HEK293 (cell line): ENCODE measurements around the gene IGSF3.

Source experiments
- CTCF ChIA-PET: fragments of 350-600 bp; formaldehyde crosslinking; extraction: SDS; loops from one replicate; lab custom pipeline; 2021; ENCODE audit warnings: antibody characterized with exemption; lab: Yijun Ruan, JAX
- POLR2A ChIA-PET: fragments of 300-600 bp; formaldehyde crosslinking; extraction: SDS; loops from one replicate; lab custom pipeline; 2020; ENCODE audit warnings: antibody characterized with exemption, inconsistent platforms; lab: Yijun Ruan, JAX
- H3K27ac ChIP-seq: fragments of 200-500 bp; sonication (Bioruptor generic); 2 replicates; pipeline ENCODE4 v1.5.1; 2014; ENCODE audit warnings: low read depth, low read length, control low read depth, inconsistent platforms; ENCODE audit errors: extremely low read depth
- H3K36me3 ChIP-seq, 2 experiments: fragments of 200-500 bp in 1 of 2; sonication (Bioruptor generic) in 1 of 2; 1 replicate in 1 of 2; 2 replicates in 1 of 2; pipeline ENCODE4 v1.5.1; 2014 to 2017; ENCODE audit warnings: inconsistent platforms in 2 of 2, low read length in 2 of 2; ENCODE audit not compliant: control insufficient read depth in 2 of 2, insufficient read depth in 1 of 2
- H3K4me1 ChIP-seq: fragments of 200-500 bp; sonication (Bioruptor generic); 2 replicates; pipeline ENCODE4 v1.5.1; 2014; ENCODE audit warnings: mild to moderate bottlenecking, low read length, inconsistent platforms; ENCODE audit not compliant: control insufficient read depth, insufficient read depth
- H3K4me3 ChIP-seq: 2 replicates; pipeline ENCODE4 v1.5.1; 2011; ENCODE audit warnings: low read depth, mild to moderate bottlenecking, control low read depth, low read length, moderate library complexity
- H3K9me3 ChIP-seq: fragments of 200-500 bp; sonication (Bioruptor generic); 2 replicates; pipeline ENCODE4 v1.5.1; 2014; ENCODE audit warnings: low read depth, low read length, inconsistent platforms; ENCODE audit not compliant: control insufficient read depth, insufficient read depth
- KLF10 ChIP-seq: fragments of 450-650 bp; IDR thresholded peaks from 2 replicates; pipeline ENCODE4 v1.5.1; 2018; ENCODE audit warnings: missing biosample characterization, mild to moderate bottlenecking, missing genetic modification characterization
- KLF16 ChIP-seq: fragments of 450-650 bp; formaldehyde crosslinking; IDR thresholded peaks from 2 replicates; pipeline ENCODE4 v1.5.1; 2017; ENCODE audit warnings: missing biosample characterization, missing genetic modification characterization
- ZBTB44 ChIP-seq: fragments of 450-650 bp; IDR thresholded peaks from 2 replicates; pipeline ENCODE4 v1.5.1; 2018; ENCODE audit warnings: missing biosample characterization, mild to moderate bottlenecking, missing genetic modification characterization
- ZFP37 ChIP-seq: fragments of 450-650 bp; formaldehyde crosslinking; IDR thresholded peaks from 2 replicates; pipeline ENCODE4 v1.5.1; 2016; ENCODE audit warnings: missing biosample characterization, missing genetic modification characterization
- ZNF133 ChIP-seq: fragments of 450-650 bp; formaldehyde crosslinking; IDR thresholded peaks from 2 replicates; pipeline ENCODE4 v1.5.1; 2016; ENCODE audit warnings: missing biosample characterization, missing genetic modification characterization
- ZNF146 ChIP-seq: fragments of 450-650 bp; formaldehyde crosslinking; IDR thresholded peaks from 2 replicates; pipeline ENCODE4 v1.5.1; 2016; ENCODE audit warnings: missing biosample characterization, missing genetic modification characterization
- ZNF311 ChIP-seq: fragments of 450-650 bp; formaldehyde crosslinking; IDR thresholded peaks from 2 replicates; pipeline ENCODE4 v1.5.1; 2017; ENCODE audit warnings: missing biosample characterization, missing genetic modification characterization, borderline replicate concordance
- ZNF362 ChIP-seq: fragments of 450-650 bp; formaldehyde crosslinking; IDR thresholded peaks from 2 replicates; pipeline ENCODE4 v1.5.1; 2016; ENCODE audit warnings: missing biosample characterization, missing genetic modification characterization
- ZNF529 ChIP-seq: fragments of 450-650 bp; formaldehyde crosslinking; IDR thresholded peaks from 2 replicates; pipeline ENCODE4 v1.5.1; 2017; ENCODE audit warnings: missing genetic modification characterization, missing biosample characterization; ENCODE audit not compliant: insufficient replicate concordance
- ZNF623 ChIP-seq: fragments of 450-650 bp; formaldehyde crosslinking; IDR thresholded peaks from 2 replicates; pipeline ENCODE4 v1.5.1; 2016; ENCODE audit warnings: missing biosample characterization, missing genetic modification characterization
- ZNF624 ChIP-seq: fragments of 450-650 bp; formaldehyde crosslinking; IDR thresholded peaks from 2 replicates; pipeline ENCODE4 v1.5.1; 2017; ENCODE audit warnings: missing biosample characterization, missing genetic modification characterization
- ZNF768 ChIP-seq: fragments of 450-650 bp; formaldehyde crosslinking; IDR thresholded peaks from 2 replicates; pipeline ENCODE4 v1.5.1; 2018; ENCODE audit warnings: missing biosample characterization, mild to moderate bottlenecking, missing genetic modification characterization
- ZSCAN23 ChIP-seq: fragments of 450-650 bp; formaldehyde crosslinking; IDR thresholded peaks from 2 replicates; pipeline ENCODE4 v1.5.1; 2016; ENCODE audit warnings: missing biosample characterization, missing genetic modification characterization
- ZSCAN30 ChIP-seq: fragments of 450-650 bp; IDR thresholded peaks from 2 replicates; pipeline ENCODE4 v1.5.1; 2018; ENCODE audit warnings: missing biosample characterization, mild to moderate bottlenecking, missing genetic modification characterization, moderate library complexity
- TF ChIP-seq, protein P1 (sequence below): fragments of 450-650 bp; formaldehyde crosslinking; IDR thresholded peaks from 2 replicates; pipeline ENCODE4 v1.5.1; 2016; ENCODE audit warnings: missing biosample characterization, missing genetic modification characterization
- TF ChIP-seq, protein P2 (sequence below): fragments of 450-650 bp; formaldehyde crosslinking; IDR thresholded peaks from 2 replicates; pipeline ENCODE4 v1.5.1; 2016; ENCODE audit warnings: missing biosample characterization, missing genetic modification characterization

Gene IGSF3

GRCh38 chr1:116697548-116698243 lies 30.2 kb upstream of the IGSF3 start:
- Histone ChIP-seq H3K36me3 (no peaks in the 10 kb centered on the region), H3K27ac (no peak overlapping the region), H3K4me1 (no peaks in the 10 kb centered on the region)
- CTCF ChIA-PET = interaction anchor here (0.6 to 1.3 kb wide), 3 partner anchors 24 to 228 kb away, joined by 3 to 6 read pairs (median 3); no protein-coding TSS in a partner anchor
- no peak for TF ChIP-seq KLF10 (tag by site-specific recombination)
- TF ChIP-seq ZNF624 (tag by site-specific recombination) = no peak
- no peak for TF ChIP-seq ZNF362 (tag by site-specific recombination)
- TF ChIP-seq, all 188 proteins: peak for 0
- H3K9me3 ChIP-seq = no peaks in the 10 kb centered on the region
- H3K4me3 ChIP-seq = no peak overlapping the region
- POLR2A ChIA-PET = no interaction called here

DNA sequence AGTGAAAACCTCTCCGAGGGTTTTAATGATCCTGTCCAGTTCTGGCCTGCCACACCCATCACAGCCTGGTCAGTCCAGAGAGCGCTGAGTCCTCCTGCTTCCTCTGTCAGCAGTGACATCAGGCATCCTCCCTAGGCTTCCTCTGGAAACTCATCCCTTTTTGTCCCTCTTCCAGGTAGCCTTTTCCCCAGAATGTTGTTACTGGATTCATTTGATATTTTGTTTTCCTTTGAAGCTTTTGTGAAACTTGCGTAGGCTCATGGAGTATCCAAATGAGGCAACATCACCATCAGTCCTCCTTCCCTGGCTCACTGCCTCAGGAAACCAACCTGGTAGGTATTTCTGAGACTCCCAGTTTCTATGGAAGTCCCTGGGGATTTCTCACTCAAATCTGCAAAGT lies 27.0 kb upstream of the IGSF3 start:
- Histone ChIP-seq H3K4me1 (no peaks in the 10 kb centered on the region), H3K4me3 (no peak overlapping the region), H3K36me3 (no peaks in the 10 kb centered on the region), H3K9me3 (no peaks in the 10 kb centered on the region), H3K27ac (no peak overlapping the region)
- ChIA-PET POLR2A (no interaction called here), CTCF (interaction anchor here (1.2 to 3.3 kb wide), 2 partner anchors 18 to 31 kb away, joined by 3 to 13 read pairs; no protein-coding TSS in a partner anchor)
- TF ChIP-seq ZNF133 (tag by site-specific recombination) (no peak), ZSCAN23 (tag by site-specific recombination) (no peak), ZNF146 (tag by site-specific recombination) (no peak), ZNF311 (tag by site-specific recombination) (no peak), KLF16 (tag by site-specific recombination) (no peak), ZNF529 (tag by site-specific recombination) (no peak), ZNF624 (tag by site-specific recombination) (no peak), ZFP37 (tag by site-specific recombination) (no peak), ZBTB44 (no peak), ZSCAN30 (no peak)
- TF ChIP-seq, protein P1, sequence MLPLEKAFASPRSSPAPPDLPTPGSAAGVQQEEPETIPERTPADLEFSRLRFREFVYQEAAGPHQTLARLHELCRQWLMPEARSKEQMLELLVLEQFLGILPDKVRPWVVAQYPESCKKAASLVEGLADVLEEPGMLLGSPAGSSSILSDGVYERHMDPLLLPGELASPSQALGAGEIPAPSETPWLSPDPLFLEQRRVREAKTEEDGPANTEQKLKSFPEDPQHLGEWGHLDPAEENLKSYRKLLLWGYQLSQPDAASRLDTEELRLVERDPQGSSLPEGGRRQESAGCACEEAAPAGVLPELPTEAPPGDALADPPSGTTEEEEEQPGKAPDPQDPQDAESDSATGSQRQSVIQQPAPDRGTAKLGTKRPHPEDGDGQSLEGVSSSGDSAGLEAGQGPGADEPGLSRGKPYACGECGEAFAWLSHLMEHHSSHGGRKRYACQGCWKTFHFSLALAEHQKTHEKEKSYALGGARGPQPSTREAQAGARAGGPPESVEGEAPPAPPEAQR (tag by site-specific recombination) = no peak

DNA sequence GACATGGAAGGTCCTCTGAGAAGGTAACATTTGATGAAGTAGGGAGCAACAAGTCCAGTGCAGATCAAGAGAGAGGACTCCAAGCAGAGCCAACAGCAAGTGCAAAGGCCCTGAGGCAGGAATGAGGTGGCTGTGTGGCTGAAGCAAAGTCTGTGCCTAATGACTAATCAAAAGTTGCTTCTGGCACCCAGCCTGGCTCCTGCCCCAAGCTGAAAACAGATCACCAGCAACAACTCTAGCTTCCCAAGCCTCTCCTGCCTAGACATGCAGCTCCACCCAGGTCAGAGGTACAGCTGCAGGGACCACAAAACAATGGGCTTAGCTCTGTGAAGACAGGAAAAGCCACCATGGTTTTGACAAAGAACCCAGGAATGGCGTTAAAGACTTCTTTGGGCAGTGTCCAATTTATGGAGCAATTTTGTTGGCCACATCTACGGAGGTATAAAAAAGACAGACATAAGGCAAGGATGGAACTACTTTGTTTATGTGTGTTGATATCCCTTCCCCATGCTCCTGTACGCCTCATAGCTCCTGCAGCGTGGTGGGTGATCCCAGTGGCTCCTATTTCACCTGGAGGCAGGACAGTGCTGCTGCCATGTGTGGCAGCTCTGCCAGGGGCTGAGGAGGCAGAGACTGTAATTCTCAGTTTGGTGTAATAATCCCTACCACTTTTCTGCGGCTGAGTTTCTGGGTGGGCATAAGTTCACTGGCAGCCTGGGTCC lies 26.4 kb upstream of the IGSF3 start:
- Histone ChIP-seq H3K27ac (no peak overlapping the region), H3K4me3 (no peak overlapping the region), H3K36me3 (no peaks in the 10 kb centered on the region), H3K9me3 (no peaks in the 10 kb centered on the region), H3K4me1 (no peaks in the 10 kb centered on the region)
- peak; percentile 98 for TF ChIP-seq ZNF623 (tag by site-specific recombination)
- TF ChIP-seq ZNF768 (tag by site-specific recombination) = peak; percentile 56; the same call in 1 of the 2 replicates
- TF ChIP-seq, protein P2, sequence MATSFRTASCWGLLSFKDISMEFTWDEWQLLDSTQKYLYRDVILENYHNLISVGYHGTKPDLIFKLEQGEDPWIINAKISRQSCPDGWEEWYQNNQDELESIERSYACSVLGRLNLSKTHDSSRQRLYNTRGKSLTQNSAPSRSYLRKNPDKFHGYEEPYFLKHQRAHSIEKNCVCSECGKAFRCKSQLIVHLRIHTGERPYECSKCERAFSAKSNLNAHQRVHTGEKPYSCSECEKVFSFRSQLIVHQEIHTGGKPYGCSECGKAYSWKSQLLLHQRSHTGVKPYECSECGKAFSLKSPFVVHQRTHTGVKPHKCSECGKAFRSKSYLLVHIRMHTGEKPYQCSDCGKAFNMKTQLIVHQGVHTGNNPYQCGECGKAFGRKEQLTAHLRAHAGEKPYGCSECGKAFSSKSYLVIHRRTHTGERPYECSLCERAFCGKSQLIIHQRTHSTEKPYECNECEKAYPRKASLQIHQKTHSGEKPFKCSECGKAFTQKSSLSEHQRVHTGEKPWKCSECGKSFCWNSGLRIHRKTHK = no peak
- CTCF ChIA-PET = interaction anchor here (1.2 to 3.3 kb wide), 2 partner anchors 17 to 32 kb away, joined by 3 to 13 read pairs; no protein-coding TSS in a partner anchor
- POLR2A ChIA-PET = no interaction called here
